ENCODE results near the gene SPTLC1. TPM values are rescaled to one million over a fixed set of nuclear protein-coding genes. Genes with fewer than 3 reads are reported as not detected.

Gene SPTLC1
- total and polyA plus RNA-seq, 11 donors: 10.6 to 41.0 (median 22.1) TPM

- H3K27ac ChIP-seq: no peak overlapping the region
- peaks cover 0 to 46% (median 16%) of the 10 kb centered on the region in 12 donors for H3K9me3 ChIP-seq
- 88 to 93% (median 92%) methylated on average over 3 of the region's 3 CpGs for WGBS, 4 donors
- DNase-seq (no peak), ATAC-seq (no peak)
- H3K4me3 ChIP-seq: no peak overlapping the region
- TF ChIP-seq CTCF (IDR thresholded peaks at IDR 0.05) (no peak), POLR2A (IDR thresholded peaks at IDR 0.05) (no peak)
- no peaks in the 10 kb centered on the region for H3K27me3 ChIP-seq
- H3K36me3 ChIP-seq: peaks cover 0 to 78% (median 62%) of the 10 kb centered on the region in 9 donors
- intact Hi-C loops (cut with DNase I): no loop called here
- no peaks in the 10 kb centered on the region for H3K4me1 ChIP-seq
Measured at GRCh38 chr9:92064711-92065110, 50.5 kb downstream of the SPTLC1 start.

- 96 to 98% (median 97%) methylated on average over 2 of the region's 2 CpGs for WGBS, 4 donors
- no peak for TF ChIP-seq POLR2A (IDR thresholded peaks at IDR 0.05)
- no peak for TF ChIP-seq CTCF (IDR thresholded peaks at IDR 0.05)
- no peaks in the 10 kb centered on the region for H3K4me1 ChIP-seq
- intact Hi-C loops (cut with DNase I): no loop called here
- no peak overlapping the region for H3K4me3 ChIP-seq
- peaks cover 0 to 46% (median 16%) of the 10 kb centered on the region in 12 donors for H3K9me3 ChIP-seq
- peaks cover 0 to 77% (median 40%) of the 10 kb centered on the region in 9 donors for H3K36me3 ChIP-seq
- no peak for ATAC-seq
- H3K27ac ChIP-seq: no peak overlapping the region
- H3K27me3 ChIP-seq: no peaks in the 10 kb centered on the region
- DNase-seq: no peak
Measured at GRCh38 chr9:92061184-92061583, 54.0 kb downstream of the SPTLC1 start.

GRCh38 chr9:92059661-92060060 lies 55.6 kb downstream of the SPTLC1 start:
- H3K4me1 ChIP-seq: no peaks in the 10 kb centered on the region
- H3K9me3 ChIP-seq: peaks cover 0 to 46% (median 16%) of the 10 kb centered on the region in 12 donors
- no peak overlapping the region for H3K27ac ChIP-seq
- no peak overlapping the region for H3K4me3 ChIP-seq
- DNase-seq (no peak), ATAC-seq (no peak)
- intact Hi-C loops (cut with DNase I): no loop called here
- peaks cover 0 to 77% (median 40%) of the 10 kb centered on the region in 9 donors for H3K36me3 ChIP-seq
- TF ChIP-seq POLR2A (IDR thresholded peaks at IDR 0.05): no peak
- no peak for TF ChIP-seq CTCF (IDR thresholded peaks at IDR 0.05)
- WGBS, 4 donors: 93 to 100% (median 96%) methylated on average over 3 of the region's 3 CpGs
- H3K27me3 ChIP-seq: no peaks in the 10 kb centered on the region

GRCh38 chr9:92058723-92059444 lies 56.3 kb downstream of the SPTLC1 start:
- intact Hi-C loops (cut with DNase I): no loop called here
- H3K4me1 ChIP-seq: no peaks in the 10 kb centered on the region
- WGBS, 4 donors: 91 to 97% (median 95%) methylated on average over 5 of the region's 5 CpGs
- H3K9me3 ChIP-seq: peaks cover 0 to 40% (median 16%) of the 10 kb centered on the region in 12 donors
- H3K36me3 ChIP-seq: peaks cover 0 to 77% (median 40%) of the 10 kb centered on the region in 9 donors
- H3K27ac ChIP-seq: no peak overlapping the region
- no peak for ATAC-seq
- H3K4me3 ChIP-seq: no peak overlapping the region
- no peaks in the 10 kb centered on the region for H3K27me3 ChIP-seq
- no peak for TF ChIP-seq CTCF (IDR thresholded peaks at IDR 0.05)
- TF ChIP-seq POLR2A (IDR thresholded peaks at IDR 0.05): no peak
- DNase-seq: no peak
